Forelimb muscle (tissue), 1 donor: ENCODE data around the gene CLCF1. TPM values are rescaled to one million over a fixed set of nuclear protein-coding genes. Genes with fewer than 3 reads are reported as not detected.
"Not testable (repeated sequence)": the region's sequence is repeated elsewhere in the genome, so short reads cannot be mapped to it uniquely, and the experiment has no call there.

Experiments
- DNase-seq: peaks from one replicate; pipeline ENCODE4 v3.0.0-alpha.2; 2013; ENCODE audit warnings: low read depth
- polyA plus RNA-seq: library from polyadenylated mRNA; unstranded; fragments of 120-200 nt; gene quantifications from one replicate; pipeline ENCODE4 v1.2.1, GENCODE V29; 2013; ENCODE audit not compliant: insufficient read length

CLCF1 gene
- polyA plus RNA-seq, 1 donor = 3.6 TPM

- no peak for DNase-seq
Measured at GRCh38 chr11:67322049-67322448, 51.3 kb downstream of the CLCF1 start.

- DNase-seq = no peak
Measured at GRCh38 chr11:67321313-67321871, 52.0 kb downstream of the CLCF1 start.

- DNase-seq = no peak
Measured at GRCh38 chr11:67320691-67321090, 52.7 kb downstream of the CLCF1 start.

GRCh38 chr11:67320011-67320410 is 53.4 kb downstream of the CLCF1 start:
- DNase-seq = no peak

GRCh38 chr11:67318876-67319275 is 54.5 kb downstream of the CLCF1 start:
- DNase-seq = not testable (repeated sequence)

GRCh38 chr11:67317888-67318555 is 55.4 kb downstream of the CLCF1 start:
- no peak for DNase-seq

- DNase-seq = peak; percentile 92
Measured at GRCh38 chr11:67317205-67317887, 56.1 kb downstream of the CLCF1 start.

- DNase-seq = no peak
Measured at GRCh38 chr11:67316882-67317204, 56.6 kb downstream of the CLCF1 start.

- DNase-seq = no peak
Measured at GRCh38 chr11:67315325-67315909, 58.0 kb downstream of the CLCF1 start.

- no peak for DNase-seq
Measured at GRCh38 chr11:67314218-67314617, 59.2 kb downstream of the CLCF1 start.

Other genes starting within 250 kb of the CLCF1 start
- 45.9 TPM for gene GRK2, start 107.1 kb downstream of the CLCF1 start, polyA plus RNA-seq
- gene ANKRD13D, start 84.3 kb downstream of the CLCF1 start, polyA plus RNA-seq = 29.3 TPM
- 17.6 TPM for gene SSH3, start 70.1 kb downstream of the CLCF1 start, polyA plus RNA-seq
- 31.9 TPM for gene POLD4, start 20.1 kb downstream of the CLCF1 start, polyA plus RNA-seq
- 8.2 TPM for gene RAD9A, start 18.4 kb upstream of the CLCF1 start, polyA plus RNA-seq
- 123 TPM for gene PPP1CA, start 28.3 kb upstream of the CLCF1 start, polyA plus RNA-seq
- gene TBC1D10C, start 30.5 kb upstream of the CLCF1 start, polyA plus RNA-seq = 6.6 TPM
- gene CARNS1, start 42.1 kb upstream of the CLCF1 start, polyA plus RNA-seq = 73.3 TPM
- gene RPS6KB2, start 54.9 kb upstream of the CLCF1 start, polyA plus RNA-seq = 32.0 TPM
- 1.1 TPM for gene PTPRCAP, start 64.1 kb upstream of the CLCF1 start, polyA plus RNA-seq
- 26.2 TPM for gene CORO1B, start 69.9 kb upstream of the CLCF1 start, polyA plus RNA-seq
- not detected for gene GPR152, start 79.1 kb upstream of the CLCF1 start, polyA plus RNA-seq
- 1.1 TPM for gene CABP4, start 81.8 kb upstream of the CLCF1 start, polyA plus RNA-seq
- 53.4 TPM for gene TMEM134, start 95.7 kb upstream of the CLCF1 start, polyA plus RNA-seq
- 42.0 TPM for gene AIP, start 109.4 kb upstream of the CLCF1 start, polyA plus RNA-seq
- gene PITPNM1, start 131.8 kb upstream of the CLCF1 start, polyA plus RNA-seq = 6.3 TPM
- gene CDK2AP2, start 134.6 kb upstream of the CLCF1 start, polyA plus RNA-seq = 16.2 TPM
- gene CABP2, start 149.8 kb upstream of the CLCF1 start, polyA plus RNA-seq = not detected
- gene GSTP1, start 210.2 kb upstream of the CLCF1 start, polyA plus RNA-seq = 200 TPM
- gene NDUFV1, start 233.3 kb upstream of the CLCF1 start, polyA plus RNA-seq = 151 TPM